ENCODE measurements around the gene FUCA2.

FUCA2 gene

GRCh38 chr6:143510991-143511891, at the start of gene FUCA2:
Gene FUCA2, minus strand, starts transcription at chr6:143511720. Its CDS starts 86 bp downstream, at chr6:143511634.
- peaks cover 11% of the 10 kb centered on the region for H3K36me3 ChIP-seq

GRCh38 chr6:143561105-143561704, 49.7 kb upstream of the FUCA2 start:
- no peaks in the 10 kb centered on the region for H3K36me3 ChIP-seq
- H3K4me1 ChIP-seq (ENCODE audit: control insufficient read depth in 1 of 2, insufficient read depth in 1 of 2, low read depth in 1 of 2, low read length in 1 of 2): no peaks in the 10 kb centered on the region
- no peaks in the 10 kb centered on the region for H3K27me3 ChIP-seq
- no peak overlapping the region for H3K4me3 ChIP-seq (ENCODE audit: low read depth in 1 of 2, low read length in 1 of 2)
- TF ChIP-seq CTCF (IDR thresholded peaks at IDR 0.05): no peak
- H3K9me3 ChIP-seq: no peaks in the 10 kb centered on the region
- no peak overlapping the region for H3K27ac ChIP-seq

More at GRCh38 chr6:143510991-143511891, at the start of gene FUCA2:
- Histone ChIP-seq H3K27ac (peak within 1 kb of the TSS; percentile 82), H3K9me3 (no peaks in the 10 kb centered on the region), H3K4me3 (ENCODE audit: low read depth in 1 of 2, low read length in 1 of 2) (peak within 1 kb of the TSS; percentile 61 to 89), H3K4me1 (ENCODE audit: control insufficient read depth in 1 of 2, insufficient read depth in 1 of 2, low read depth in 1 of 2, low read length in 1 of 2) (peaks cover 13% of the 10 kb centered on the region in 2 experiments), H3K27me3 (no peaks in the 10 kb centered on the region)
- no peak for TF ChIP-seq CTCF (IDR thresholded peaks at IDR 0.05)

GRCh38 chr6:143559051-143559660, 47.6 kb upstream of the FUCA2 start:
- no peaks in the 10 kb centered on the region for H3K9me3 ChIP-seq
- H3K4me1 ChIP-seq (ENCODE audit: control insufficient read depth in 1 of 2, insufficient read depth in 1 of 2, low read depth in 1 of 2, low read length in 1 of 2): peaks cover 0 to 4% of the 10 kb centered on the region in 2 experiments
- no peak overlapping the region for H3K4me3 ChIP-seq (ENCODE audit: low read depth in 1 of 2, low read length in 1 of 2)
- no peak overlapping the region for H3K27ac ChIP-seq
- H3K27me3 ChIP-seq: no peaks in the 10 kb centered on the region
- no peak for TF ChIP-seq CTCF (IDR thresholded peaks at IDR 0.05)
- H3K36me3 ChIP-seq: no peaks in the 10 kb centered on the region

- no peaks in the 10 kb centered on the region for H3K9me3 ChIP-seq
- no peaks in the 10 kb centered on the region for H3K27me3 ChIP-seq
- no peak overlapping the region for H3K4me3 ChIP-seq (ENCODE audit: low read depth in 1 of 2, low read length in 1 of 2)
- no peaks in the 10 kb centered on the region for H3K36me3 ChIP-seq
- no peak overlapping the region for H3K27ac ChIP-seq
- no peak for TF ChIP-seq CTCF (IDR thresholded peaks at IDR 0.05)
- H3K4me1 ChIP-seq (ENCODE audit: control insufficient read depth in 1 of 2, insufficient read depth in 1 of 2, low read depth in 1 of 2, low read length in 1 of 2): peaks cover 0 to 4% of the 10 kb centered on the region in 2 experiments
Observed at GRCh38 chr6:143556529-143556928, 45.0 kb upstream of the FUCA2 start.

GRCh38 chr6:143555582-143555981, 44.1 kb upstream of the FUCA2 start:
- Histone ChIP-seq H3K27me3 (no peaks in the 10 kb centered on the region), H3K4me3 (ENCODE audit: low read depth in 1 of 2, low read length in 1 of 2) (no peak overlapping the region), H3K4me1 (ENCODE audit: control insufficient read depth in 1 of 2, insufficient read depth in 1 of 2, low read depth in 1 of 2, low read length in 1 of 2) (peaks cover 0 to 4% of the 10 kb centered on the region in 2 experiments), H3K27ac (no peak overlapping the region), H3K9me3 (no peaks in the 10 kb centered on the region), H3K36me3 (no peaks in the 10 kb centered on the region)
- TF ChIP-seq CTCF (IDR thresholded peaks at IDR 0.05): no peak

All from neutrophil (primary cell).